ENCODE results near the gene DAPL1. TPM values are rescaled to one million over a fixed set of nuclear protein-coding genes. Genes with fewer than 3 reads are reported as not detected.

Gene DAPL1
- total RNA-seq, 2 experiments from 2014 or later: not detected

Other genes with a start within 250 kb of the DAPL1 start
- gene TANC1, start 173.3 kb downstream of the DAPL1 start, total RNA-seq: 1 to 10 TPM in 1 of 2 experiments, under 1 TPM in 1; 0.97 to 1.0 TPM